Sigmoid colon (tissue), 7 donors: Measurements from ENCODE around the gene G6PD. TPM values are rescaled to one million over a fixed set of nuclear protein-coding genes. Genes with fewer than 3 reads are reported as not detected.
"Not testable (repeated sequence)": the region's sequence is repeated elsewhere in the genome, so short reads cannot be mapped to it uniquely, and the experiment has no call there.

Source experiments
- DNase-seq: peaks from one replicate; pipeline ENCODE4 v3.0.0-alpha.2; 2019
- H3K27ac ChIP-seq, 4 donors: fragments of 200-600 bp; sonication (generic); one replicate each; pipeline ENCODE4 v1.5.1; 2016 to 2019; ENCODE audit warnings: mild to moderate bottlenecking in 1 of 4
- H3K27me3 ChIP-seq, 3 donors: fragments of 200-600 bp; sonication (generic); one replicate each; pipeline ENCODE4 v1.5.1; 2019; ENCODE audit warnings: mild to moderate bottlenecking in 1 of 3
- H3K36me3 ChIP-seq, 4 donors: fragments of 200-600 bp; sonication (generic); one replicate each; pipeline ENCODE4 v1.5.1; 2016 to 2019
- H3K4me1 ChIP-seq, 4 donors: fragments of 200-600 bp; sonication (generic); one replicate each; pipeline ENCODE4 v1.5.1; 2017 to 2019
- H3K4me3 ChIP-seq, 4 donors: fragments of 200-600 bp; sonication (generic); one replicate each; pipeline ENCODE4 v1.5.1; 2017 to 2019; ENCODE audit warnings: mild to moderate bottlenecking in 2 of 4, moderate library complexity in 1 of 4
- H3K9me3 ChIP-seq, 4 donors: fragments of 200-600 bp in 3 of 4; sonication (generic) in 3 of 4; one replicate each; pipeline versions ENCODE4 v1.5.1 to v1.6.1; 2013 to 2019
- EP300 ChIP-seq, 4 donors: sonication (generic); formaldehyde crosslinking; IDR thresholded peaks; one replicate each; pipeline ENCODE4 v1.6.1; 2017; ENCODE audit warnings: antibody characterized with exemption in 4 of 4
- POLR2A ChIP-seq, 2 donors: fragments of 450-650 bp; IDR thresholded peaks; one replicate each; pipeline ENCODE4 v1.6.1; 2016; ENCODE audit warnings: antibody characterized with exemption in 2 of 2, mild to moderate bottlenecking in 2 of 2, moderate library complexity in 2 of 2
- POLR2AphosphoS5 ChIP-seq, 4 donors: sonication (generic); formaldehyde crosslinking; IDR thresholded peaks; one replicate each; pipeline ENCODE4 v1.6.1; 2017; ENCODE audit warnings: antibody characterized with exemption in 4 of 4
- WGBS, 2 donors: extraction: QIAGEN DNeasy Blood & Tissue Kit; methylation state at CpG; one replicate each; pipeline ENCODE4 v1.1.7; 2013; 5-methylcytosine and 5-hydroxymethylcytosine counted together
- intact Hi-C: fragments of 100-400 bp; cut with DNase I; formaldehyde crosslinking; loops from one replicate; pipeline ENCODE4 v1.15.1; 2023
- polyA plus RNA-seq, 3 donors: library from polyadenylated mRNA; stranded (reverse); fragments of 200-250 nt; gene quantifications; one replicate each; pipeline ENCODE4 v1.2.3, GENCODE V29; 2013
- total RNA-seq, 4 donors: library from RNA; depleted of rRNA; stranded (reverse); fragments of >200 nt; gene quantifications; one replicate each; pipeline ENCODE4 v1.1.0, GENCODE V29; 2016
- TF ChIP-seq, protein P1 (sequence below), 4 experiments: fragments of 450-650 bp in 3 of 4; fragments of 200-600 bp in 1 of 4; IDR thresholded peaks; one replicate each; pipeline ENCODE4 v1.5.1; 2016 to 2019; ENCODE audit warnings: antibody characterized with exemption in 4 of 4, mild to moderate bottlenecking in 3 of 4, moderate library complexity in 2 of 4
- donor health status: healthy with polysubstance abuse.
- donor health status: Bipolar disorder and iron deficiency.
- donor health status: healthy.

G6PD gene
- total and polyA plus RNA-seq, 7 donors: 9.0 to 34.6 (median 18.2) TPM

DNA sequence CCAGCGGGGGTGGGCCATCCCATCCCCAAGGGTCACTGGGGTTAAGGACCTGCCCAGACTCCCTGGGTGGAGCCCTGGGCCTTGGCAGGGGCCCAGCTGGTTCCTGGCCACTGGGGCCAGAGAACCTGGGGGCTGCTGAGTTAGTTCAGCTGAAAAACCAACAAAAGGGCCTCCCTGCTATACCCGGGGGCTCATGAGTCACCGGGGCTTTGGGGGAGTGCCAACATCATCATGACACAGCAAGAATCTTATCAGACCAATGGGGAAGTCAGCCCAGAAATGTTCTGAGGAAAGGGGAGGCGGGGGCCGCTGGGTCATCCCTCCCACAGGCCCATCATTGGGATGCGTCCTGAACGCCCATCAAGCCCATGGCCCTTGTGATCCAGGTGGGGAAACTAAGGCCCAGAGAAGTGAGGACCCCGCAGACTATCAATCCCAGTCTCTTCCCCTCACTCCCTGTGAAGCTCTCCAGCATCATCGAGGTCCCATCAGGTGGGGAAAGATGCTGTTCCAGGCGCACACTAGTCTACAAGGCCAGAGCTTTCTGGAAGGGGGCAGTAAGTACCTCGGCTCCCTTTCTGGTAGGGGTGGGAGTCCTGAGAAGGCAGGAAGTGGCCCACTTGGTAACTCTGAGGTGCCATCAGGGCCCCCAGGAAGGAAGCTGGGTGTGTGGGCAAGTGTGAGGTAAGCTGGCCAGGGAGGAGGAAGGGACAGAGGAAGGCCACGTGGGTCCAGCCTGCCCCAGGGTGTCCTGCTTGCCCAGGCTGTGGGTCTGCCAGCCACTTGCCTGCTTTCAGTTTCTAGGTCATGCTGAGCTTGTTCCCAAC is 4.5 kb downstream of the G6PD start:
- TF ChIP-seq EP300 (IDR thresholded peaks at IDR 0.05) (no peak), POLR2A (IDR thresholded peaks at IDR 0.05) (no peak), POLR2AphosphoS5 (IDR thresholded peaks at IDR 0.05) (peak in 1 of 4 donors; percentile 12)
- TF ChIP-seq, protein P1, sequence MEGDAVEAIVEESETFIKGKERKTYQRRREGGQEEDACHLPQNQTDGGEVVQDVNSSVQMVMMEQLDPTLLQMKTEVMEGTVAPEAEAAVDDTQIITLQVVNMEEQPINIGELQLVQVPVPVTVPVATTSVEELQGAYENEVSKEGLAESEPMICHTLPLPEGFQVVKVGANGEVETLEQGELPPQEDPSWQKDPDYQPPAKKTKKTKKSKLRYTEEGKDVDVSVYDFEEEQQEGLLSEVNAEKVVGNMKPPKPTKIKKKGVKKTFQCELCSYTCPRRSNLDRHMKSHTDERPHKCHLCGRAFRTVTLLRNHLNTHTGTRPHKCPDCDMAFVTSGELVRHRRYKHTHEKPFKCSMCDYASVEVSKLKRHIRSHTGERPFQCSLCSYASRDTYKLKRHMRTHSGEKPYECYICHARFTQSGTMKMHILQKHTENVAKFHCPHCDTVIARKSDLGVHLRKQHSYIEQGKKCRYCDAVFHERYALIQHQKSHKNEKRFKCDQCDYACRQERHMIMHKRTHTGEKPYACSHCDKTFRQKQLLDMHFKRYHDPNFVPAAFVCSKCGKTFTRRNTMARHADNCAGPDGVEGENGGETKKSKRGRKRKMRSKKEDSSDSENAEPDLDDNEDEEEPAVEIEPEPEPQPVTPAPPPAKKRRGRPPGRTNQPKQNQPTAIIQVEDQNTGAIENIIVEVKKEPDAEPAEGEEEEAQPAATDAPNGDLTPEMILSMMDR (IDR thresholded peaks at IDR 0.05): no peak
- WGBS, 2 donors: 55 to 66% methylated on average over 12 of the region's 12 CpGs
- H3K4me3 ChIP-seq: no peak overlapping the region
- H3K9me3 ChIP-seq: no peaks in the 10 kb centered on the region
- peak; percentile 88 for DNase-seq
- intact Hi-C loops: no loop called here
- H3K4me1 ChIP-seq: peaks cover 0 to 20% (median 13%) of the 10 kb centered on the region in 4 donors
- peak overlapping the region; percentile 49 to 72 (median 62) for H3K27ac ChIP-seq
- no peaks in the 10 kb centered on the region for H3K36me3 ChIP-seq
- no peaks in the 10 kb centered on the region for H3K27me3 ChIP-seq

DNA sequence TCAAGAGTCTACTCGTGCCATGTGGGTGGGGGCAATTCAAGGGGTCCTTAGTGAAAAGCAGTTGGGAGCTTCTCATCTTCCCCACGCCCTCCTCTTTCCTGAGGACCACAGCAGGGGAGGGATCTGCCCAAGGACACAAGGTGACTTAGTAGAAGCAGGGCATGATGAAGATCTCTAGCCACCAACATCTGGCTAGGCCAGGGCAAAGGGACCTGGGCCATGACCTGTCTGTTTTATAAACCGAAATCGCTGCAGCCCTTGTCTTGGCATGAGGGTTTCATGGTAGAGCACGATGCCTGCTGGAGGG is 5.1 kb downstream of the G6PD start:
- intact Hi-C loops: no loop called here
- Histone ChIP-seq H3K27me3 (no peaks in the 10 kb centered on the region), H3K36me3 (no peaks in the 10 kb centered on the region), H3K4me3 (no peak overlapping the region), H3K4me1 (peaks cover 0 to 20% (median 13%) of the 10 kb centered on the region in 4 donors), H3K9me3 (no peaks in the 10 kb centered on the region), H3K27ac (peak overlapping the region; percentile 23 to 67 (median 60))
- WGBS, 2 donors: 79 to 85% methylated on average over 5 of the region's 5 CpGs
- TF ChIP-seq POLR2AphosphoS5 (IDR thresholded peaks at IDR 0.05): no peak
- TF ChIP-seq, protein P1 (IDR thresholded peaks at IDR 0.05): no peak
- no peak for TF ChIP-seq POLR2A (IDR thresholded peaks at IDR 0.05)
- TF ChIP-seq EP300 (IDR thresholded peaks at IDR 0.05): no peak
- no peak for DNase-seq

DNA sequence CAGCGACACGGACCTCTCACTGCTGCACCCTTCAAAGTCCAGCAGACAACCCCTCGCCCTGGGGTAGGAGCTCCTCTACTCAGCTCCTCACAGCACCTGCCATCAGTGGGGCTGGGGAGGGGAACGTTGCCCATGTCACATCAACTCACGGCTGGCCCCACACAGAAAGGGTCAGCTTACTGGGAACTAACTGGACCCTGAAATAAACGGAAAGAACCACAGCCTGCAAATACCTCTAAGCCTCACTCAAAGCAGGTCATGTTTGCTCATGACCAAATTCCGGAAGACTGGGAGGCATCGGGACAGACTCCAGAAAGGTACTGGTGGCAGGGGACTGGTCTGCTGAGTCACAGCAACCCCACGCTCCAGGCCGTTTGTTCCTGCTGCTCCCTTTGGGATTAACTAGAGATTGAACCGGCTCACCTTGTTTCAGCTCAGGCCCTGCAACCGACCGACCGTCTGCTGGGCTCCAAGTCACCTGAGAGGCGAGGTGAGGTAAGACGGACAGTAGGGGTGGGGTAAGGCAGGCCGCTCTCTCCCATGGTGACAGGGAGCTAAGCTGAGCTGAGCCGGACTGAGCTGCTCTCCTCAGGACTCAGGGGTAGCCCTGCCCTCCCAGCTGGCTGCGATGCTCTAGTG is 5.6 kb downstream of the G6PD start:
- Histone ChIP-seq H3K27ac (peak overlapping the region in 3 of 4 donors; percentile 56 to 67 (median 63)), H3K36me3 (no peaks in the 10 kb centered on the region), H3K4me1 (peaks cover 0 to 15% (median 11%) of the 10 kb centered on the region in 4 donors), H3K9me3 (no peaks in the 10 kb centered on the region), H3K27me3 (no peaks in the 10 kb centered on the region), H3K4me3 (no peak overlapping the region)
- DNase-seq: no peak
- intact Hi-C loops: no loop called here
- 91 to 93% methylated on average over 19 of the region's 19 CpGs for WGBS, 2 donors
- TF ChIP-seq EP300 (IDR thresholded peaks at IDR 0.05) (no peak), POLR2A (IDR thresholded peaks at IDR 0.05) (no peak), POLR2AphosphoS5 (IDR thresholded peaks at IDR 0.05) (no peak)
- TF ChIP-seq, protein P1 (IDR thresholded peaks at IDR 0.05): no peak

DNA sequence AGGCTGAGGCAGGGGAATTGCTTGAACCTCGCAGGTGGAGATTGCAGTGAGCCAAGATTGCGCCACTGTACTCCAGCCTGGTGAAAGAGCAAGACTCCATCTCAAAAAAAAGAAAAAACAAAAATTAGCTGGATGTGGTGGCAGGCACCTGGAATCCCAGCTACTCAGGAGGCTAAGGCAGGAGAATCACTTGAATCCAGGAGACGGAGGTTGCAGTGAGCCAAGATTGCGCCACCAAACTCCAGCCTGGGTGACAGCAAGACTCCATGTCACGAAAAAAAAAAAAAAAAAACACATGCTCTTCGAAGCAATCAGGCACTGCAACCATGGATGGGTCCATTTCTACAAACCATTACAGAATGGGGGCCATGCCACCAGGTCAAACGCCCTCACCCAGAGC is 6.3 kb downstream of the G6PD start:
- intact Hi-C loops, H3K27ac ChIP-seq, H3K36me3 ChIP-seq, H3K27me3 ChIP-seq, H3K9me3 ChIP-seq, DNase-seq, H3K4me3 ChIP-seq: not testable (repeated sequence)
- H3K4me1 ChIP-seq: peaks cover 0 to 12% (median 10%) of the 10 kb centered on the region in 4 donors
- 90 to 92% methylated on average over 7 of the region's 7 CpGs for WGBS, 2 donors

DNA sequence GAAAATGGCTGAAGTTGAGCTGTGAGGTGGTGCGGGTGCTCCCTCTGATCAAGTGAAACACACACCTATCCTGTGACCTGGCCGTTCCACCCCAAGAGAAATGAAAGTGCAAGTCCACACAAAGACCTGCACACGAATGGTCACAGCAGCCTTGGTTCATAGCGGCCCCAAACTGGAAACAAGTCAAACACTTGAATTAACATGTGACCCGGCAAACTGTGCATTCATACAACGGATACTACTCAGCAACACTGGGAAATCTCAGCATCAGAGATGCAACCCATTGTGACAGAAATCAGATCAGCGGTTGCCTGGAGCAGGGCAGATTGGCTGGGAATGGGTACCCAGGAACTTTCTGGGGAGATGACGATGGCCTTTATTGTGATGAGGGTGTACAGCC is 7.6 kb downstream of the G6PD start:
- peaks cover 0 to 5% (median 0%) of the 10 kb centered on the region in 4 donors for H3K36me3 ChIP-seq
- DNase-seq: no peak
- intact Hi-C loops: no loop called here
- peaks cover 0 to 17% (median 14%) of the 10 kb centered on the region in 4 donors for H3K4me1 ChIP-seq
- H3K4me3 ChIP-seq: no peak overlapping the region
- 91 to 92% methylated on average over 8 of the region's 8 CpGs for WGBS, 2 donors
- TF ChIP-seq EP300 (IDR thresholded peaks at IDR 0.05): no peak
- TF ChIP-seq, protein P1 (IDR thresholded peaks at IDR 0.05): no peak
- no peak for TF ChIP-seq POLR2AphosphoS5 (IDR thresholded peaks at IDR 0.05)
- no peak for TF ChIP-seq POLR2A (IDR thresholded peaks at IDR 0.05)
- H3K27ac ChIP-seq: no peak overlapping the region
- H3K9me3 ChIP-seq: no peaks in the 10 kb centered on the region
- no peaks in the 10 kb centered on the region for H3K27me3 ChIP-seq
